Gastrocnemius medialis (tissue), 4 donors: ENCODE data around the gene RHEB.

Experiments used
- CTCF ChIP-seq, 5 experiments: fragments of 450-650 bp in 3 of 5; fragments of 200-600 bp in 2 of 5; sonication (generic) in 2 of 5; IDR thresholded peaks in 4 of 5; conservative IDR thresholded peaks in 1 of 5; 1 replicate in 4 of 5; 2 replicates in 1 of 5; pipeline ENCODE4 v1.5.1; 2016 to 2019; ENCODE audit warnings: antibody characterized with exemption in 5 of 5, mild to moderate bottlenecking in 3 of 5, moderate library complexity in 3 of 5
- POLR2A ChIP-seq, 2 donors: fragments of 450-650 bp; IDR thresholded peaks; one replicate each; pipeline ENCODE4 v1.6.1; 2017; ENCODE audit warnings: antibody characterized with exemption in 2 of 2, mild to moderate bottlenecking in 2 of 2, moderate library complexity in 2 of 2

- TF ChIP-seq CTCF (IDR thresholded peaks at IDR 0.05 in 4 of 5, conservative IDR thresholded peaks at IDR 0.05 in 1 of 5) (no peak), POLR2A (IDR thresholded peaks at IDR 0.05) (no peak)
These were observed 83.7 kb downstream of the RHEB start for GRCh38 chr7:151435971-151436370.
